NAMALWA (cell line): ENCODE measurements around the gene ADGRV1.

Source experiments
- DNase-seq: peaks from one replicate; pipeline ENCODE4 v3.0.0-alpha.2; 2015; ENCODE audit warnings: low spot score

ADGRV1 gene

DNA sequence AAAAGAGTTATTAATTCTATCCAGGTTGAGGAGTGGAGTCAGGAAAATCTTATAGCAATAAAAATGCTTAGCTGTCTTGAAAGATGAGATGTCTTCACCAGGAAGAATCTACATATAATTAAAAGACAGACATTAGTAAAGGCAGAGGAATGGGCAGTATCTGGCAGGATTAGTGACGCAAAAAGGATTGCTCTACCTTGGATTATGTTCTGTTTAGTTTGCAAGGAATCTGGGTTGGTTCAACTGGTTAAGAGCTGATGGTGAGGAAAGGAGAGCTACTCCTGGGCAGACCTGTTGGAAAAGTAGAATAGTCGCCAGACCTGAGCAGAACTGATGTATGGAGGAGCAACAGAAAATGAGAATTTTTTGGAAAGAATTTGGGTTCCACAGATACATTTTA lies 318.5 kb downstream of the ADGRV1 start:
- no peak for DNase-seq

- no peak for DNase-seq
These were observed 319.5 kb downstream of the ADGRV1 start for GRCh38 chr5:90878081-90878480.

GRCh38 chr5:90878549-90879196 lies 320.1 kb downstream of the ADGRV1 start:
- DNase-seq = no peak

DNA sequence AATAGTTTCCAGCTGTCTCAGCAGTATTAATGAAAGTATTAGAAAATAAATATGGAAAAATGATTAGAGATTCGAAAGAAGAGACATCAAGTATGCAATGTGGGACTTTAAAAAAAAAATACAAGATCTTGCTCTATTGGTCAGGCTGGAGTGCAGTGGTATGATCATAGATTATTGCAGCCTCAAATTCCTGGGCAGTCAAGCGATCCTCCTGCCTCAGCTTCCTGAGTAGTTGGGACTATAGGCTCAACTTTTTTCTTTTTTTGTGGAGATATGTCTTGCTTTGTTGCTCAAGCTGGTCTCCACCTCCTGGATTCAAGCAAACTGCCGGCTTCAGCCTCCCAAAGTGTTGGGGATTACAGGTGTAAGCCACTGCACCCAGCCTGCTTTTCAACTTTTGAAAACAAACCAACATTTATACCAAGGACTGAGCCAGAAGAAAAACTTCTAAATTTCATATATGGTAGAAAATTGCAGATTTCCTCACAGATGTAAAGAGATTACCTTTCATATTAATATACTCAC lies 323.1 kb downstream of the ADGRV1 start:
- no peak for DNase-seq

- DNase-seq = no peak
These were observed 323.9 kb downstream of the ADGRV1 start for GRCh38 chr5:90882448-90882847.

DNA sequence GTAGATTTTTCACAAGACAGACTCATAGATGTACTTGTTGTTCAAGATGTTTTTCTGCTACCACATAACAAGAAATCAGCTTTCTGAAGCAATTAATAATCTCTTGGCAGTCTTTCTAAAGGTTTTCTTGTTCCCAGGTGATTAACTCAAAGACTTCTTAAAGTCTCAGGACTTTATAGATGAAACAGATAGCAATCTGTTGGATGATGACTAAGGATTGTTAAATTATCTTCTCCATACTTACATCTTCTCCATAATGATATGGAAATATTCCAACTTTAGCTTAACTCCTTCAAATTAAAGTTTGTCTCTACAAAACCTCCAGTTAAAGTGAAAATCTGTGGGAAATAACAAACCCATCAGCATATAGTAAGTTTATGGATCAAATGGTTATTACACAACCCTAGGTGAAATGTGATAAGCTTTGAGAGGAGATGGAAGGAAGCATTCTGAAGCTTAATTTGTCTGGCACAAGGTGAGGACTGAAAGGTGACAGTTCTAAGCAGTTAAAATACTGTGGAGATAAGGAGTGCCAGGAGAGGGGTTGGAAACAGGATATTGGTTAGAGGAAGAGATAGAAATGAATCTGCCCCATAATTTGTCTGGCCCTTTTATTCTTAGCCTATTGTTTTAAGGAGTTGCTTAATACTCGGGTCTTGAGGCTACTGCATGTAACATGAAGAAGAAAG lies 326.7 kb downstream of the ADGRV1 start:
- no peak for DNase-seq

DNA sequence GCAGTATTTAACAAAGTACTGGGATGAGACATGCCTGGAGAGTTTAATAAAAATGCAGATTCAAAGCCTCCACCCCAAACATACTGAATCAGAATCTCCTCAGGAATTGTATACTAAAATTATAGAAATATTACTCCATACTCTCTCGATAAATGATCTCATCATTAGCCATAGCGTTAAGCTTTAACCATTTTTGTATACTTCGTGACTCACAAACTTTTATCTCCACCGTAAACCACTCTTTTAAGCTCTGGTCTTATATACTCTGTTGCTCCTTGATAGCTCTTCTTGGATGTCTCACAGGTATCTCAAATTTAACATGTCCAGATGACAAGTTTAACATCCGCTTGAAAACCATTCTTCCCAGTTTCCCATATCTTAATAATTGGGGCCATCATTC lies 327.8 kb downstream of the ADGRV1 start:
- DNase-seq = no peak

DNA sequence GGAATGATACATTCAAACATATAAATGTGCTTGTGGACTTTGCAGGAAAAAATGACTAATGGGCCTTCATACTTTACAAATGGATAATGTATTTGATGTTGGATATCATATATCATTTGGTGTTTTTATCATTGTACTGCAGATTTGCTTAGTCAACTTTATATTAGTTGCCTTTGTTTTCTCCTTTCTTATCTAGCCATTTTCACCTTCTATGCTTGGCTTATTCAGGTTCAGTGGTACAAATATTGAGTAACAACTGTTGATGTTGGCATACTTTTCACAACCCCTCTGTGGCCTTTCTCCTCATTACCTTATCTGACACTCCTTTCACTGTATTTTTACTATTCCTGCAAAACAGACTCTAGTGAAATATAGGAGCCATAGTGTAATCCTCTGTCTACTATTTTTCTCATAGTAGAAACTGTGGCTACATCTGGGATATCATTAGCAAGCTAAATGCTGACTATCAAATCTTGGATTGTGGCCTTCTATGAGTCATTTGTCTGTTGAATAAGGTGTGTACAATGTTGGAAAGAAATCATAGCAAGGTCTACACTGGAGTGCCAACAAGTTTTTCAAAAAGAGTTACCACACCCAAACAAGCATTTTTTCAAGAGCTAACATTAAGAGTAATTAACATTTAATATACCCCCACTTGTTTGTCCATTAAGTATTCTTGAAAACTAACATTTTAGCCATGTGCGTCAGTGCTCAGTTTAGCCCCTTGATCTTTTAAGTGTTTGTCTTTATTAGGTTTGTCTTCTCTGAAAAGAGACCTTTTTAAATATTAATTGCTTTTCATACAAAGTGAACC lies 330.1 kb downstream of the ADGRV1 start:
- no peak for DNase-seq

GRCh38 chr5:90889325-90889600 lies 330.7 kb downstream of the ADGRV1 start:
- DNase-seq = no peak

DNA sequence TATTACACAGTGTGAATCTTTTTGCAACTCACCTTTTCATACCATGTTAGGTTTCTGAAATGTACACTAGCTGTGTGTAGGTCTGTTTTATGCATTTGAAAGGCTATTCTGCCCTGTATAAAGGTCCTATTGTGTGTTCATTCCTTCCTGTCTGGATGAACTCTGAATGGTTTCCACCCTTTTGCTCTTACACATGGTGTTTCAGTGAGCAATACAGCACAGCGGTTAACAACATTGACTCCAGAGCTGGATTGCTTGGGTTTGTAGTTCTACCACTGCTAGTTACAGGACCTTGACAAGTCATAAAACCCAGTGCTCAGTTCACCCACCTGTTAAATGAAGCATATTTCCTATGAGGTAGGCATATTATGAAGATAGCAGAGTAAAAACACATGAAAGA lies 331.6 kb downstream of the ADGRV1 start:
- DNase-seq = no peak

GRCh38 chr5:90894866-90895420 lies 336.3 kb downstream of the ADGRV1 start:
- DNase-seq = no peak

GRCh38 chr5:90897618-90898017 lies 339.0 kb downstream of the ADGRV1 start:
- no peak for DNase-seq

DNA sequence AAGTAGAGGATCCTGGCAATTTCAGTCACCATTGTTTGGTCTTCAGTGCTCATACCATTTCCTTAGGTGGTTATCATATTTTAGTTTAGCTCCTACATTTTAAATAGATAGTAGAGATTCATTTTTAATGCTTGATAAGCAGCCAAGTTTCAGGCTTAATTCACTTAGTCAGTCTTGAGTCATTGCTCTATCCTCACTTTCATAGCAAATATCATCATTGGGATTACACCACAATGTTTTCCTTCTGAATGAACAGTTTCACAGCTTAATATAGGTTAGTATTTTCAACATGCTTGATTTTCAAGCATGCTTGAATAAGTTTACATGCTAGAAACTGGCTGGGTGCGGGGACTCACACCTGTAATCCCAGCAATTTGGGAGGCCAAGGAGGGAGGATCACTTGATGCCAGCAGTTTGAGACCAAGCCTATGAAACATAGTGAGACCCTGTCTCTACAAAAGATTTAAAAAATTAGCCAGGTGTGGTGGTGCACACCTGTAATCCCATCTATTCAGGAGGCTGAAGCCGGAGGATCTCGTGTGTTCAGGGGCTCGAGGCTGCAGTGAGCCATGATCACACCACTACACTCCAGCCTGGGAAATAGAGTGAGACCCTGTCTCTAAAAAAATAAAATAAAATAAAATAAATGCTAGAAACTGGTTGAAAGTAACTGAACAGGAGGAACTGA lies 339.9 kb downstream of the ADGRV1 start:
- no peak for DNase-seq

GRCh38 chr5:90899014-90899604 lies 340.5 kb downstream of the ADGRV1 start:
- DNase-seq = no peak

DNA sequence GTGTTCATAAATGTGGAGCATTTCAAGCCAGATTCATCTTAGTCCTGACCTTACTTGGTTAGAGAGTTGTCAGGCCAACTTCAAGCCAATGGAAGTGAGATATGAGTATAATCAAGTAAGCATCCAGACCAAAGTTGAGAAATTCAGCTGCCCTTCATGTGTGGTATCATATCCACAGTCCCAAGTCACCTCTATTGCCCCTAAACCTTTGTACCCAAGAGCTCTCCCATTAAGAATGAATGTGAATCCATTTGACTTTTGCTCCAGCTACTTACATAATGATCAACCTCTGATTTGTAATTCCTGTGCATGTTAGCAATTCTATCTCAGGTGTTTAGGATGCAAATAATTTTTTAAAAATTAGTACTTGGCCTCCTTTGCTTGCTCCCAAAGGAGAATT lies 342.7 kb downstream of the ADGRV1 start:
- no peak for DNase-seq

GRCh38 chr5:90902170-90902569 lies 343.6 kb downstream of the ADGRV1 start:
- DNase-seq = no peak

GRCh38 chr5:90902651-90903386 lies 344.2 kb downstream of the ADGRV1 start:
- no peak for DNase-seq

GRCh38 chr5:90909101-90909503 lies 350.5 kb downstream of the ADGRV1 start:
- no peak for DNase-seq

DNA sequence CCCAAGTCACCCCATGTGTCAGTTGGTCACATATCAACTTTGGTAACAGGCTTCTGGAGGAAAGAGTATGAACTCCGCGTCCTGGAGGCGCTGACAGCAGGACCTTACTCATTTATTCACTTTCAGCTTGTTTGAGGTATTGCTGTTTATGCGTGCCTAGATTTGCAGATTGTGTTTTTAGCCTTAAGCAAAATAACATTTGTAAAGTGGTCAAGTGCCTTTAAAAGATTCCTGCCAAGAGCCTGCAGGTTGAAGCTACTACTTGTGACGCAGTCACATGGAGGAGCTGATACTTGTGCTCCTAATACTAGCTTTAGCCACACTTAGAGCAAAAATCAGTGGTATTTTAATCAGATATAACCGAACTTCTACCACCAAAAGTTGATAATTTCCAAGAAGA lies 351.3 kb downstream of the ADGRV1 start:
- no peak for DNase-seq

GRCh38 chr5:90911169-90911568 lies 352.6 kb downstream of the ADGRV1 start:
- DNase-seq = no peak

DNA sequence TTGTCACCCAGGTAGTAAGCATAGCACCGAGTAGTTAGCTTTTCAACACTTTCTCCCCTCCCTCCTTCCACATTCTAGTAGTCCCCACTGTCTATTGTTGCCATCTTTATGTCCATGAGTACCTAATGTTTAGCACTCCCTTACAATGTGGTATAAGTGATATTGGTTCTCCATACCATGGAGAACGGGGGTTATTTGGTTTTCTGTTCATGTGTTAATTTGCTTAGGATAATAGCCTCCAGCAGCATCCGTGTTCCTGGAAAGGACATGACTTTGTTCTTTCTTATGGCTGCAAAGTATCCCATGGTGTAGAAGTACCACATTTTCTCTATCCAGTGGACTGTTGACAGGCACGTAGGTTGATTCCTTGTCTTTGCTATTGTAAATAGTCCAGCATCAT lies 353.9 kb downstream of the ADGRV1 start:
- DNase-seq = no peak
